GM21717 (cell line): ENCODE data around the gene DPYD.

Source experiments
- ATAC-seq: cut with Tn5 transposase; IDR thresholded peaks from one replicate; pipeline ENCODE4 v1.9.1; 2021; ENCODE audit warnings: mild to moderate bottlenecking, moderate library complexity; ENCODE audit not compliant: unreplicated experiment

DPYD gene

GRCh38 chr1:97314685-97315084 is 606.1 kb downstream of the DPYD start:
- ATAC-seq = no peak

DNA sequence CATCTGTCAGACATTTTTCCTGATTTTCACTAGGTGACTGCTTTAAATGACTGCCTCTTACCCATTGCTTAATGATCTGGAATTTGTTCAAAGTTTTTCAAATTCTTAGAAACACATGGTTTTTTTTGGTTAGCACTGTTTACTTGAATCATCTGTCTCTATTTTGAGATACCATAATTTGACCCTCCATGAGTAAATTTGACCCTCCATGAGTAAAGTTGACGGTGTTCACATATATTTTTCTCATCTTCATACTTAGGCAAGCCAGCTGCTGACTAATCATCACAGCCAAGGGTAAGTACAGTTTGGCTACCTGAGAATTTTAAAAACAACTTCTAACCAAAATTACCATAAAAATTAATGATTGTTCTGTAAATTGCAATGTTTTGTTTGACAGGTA is 612.7 kb downstream of the DPYD start:
- no peak for ATAC-seq

DNA sequence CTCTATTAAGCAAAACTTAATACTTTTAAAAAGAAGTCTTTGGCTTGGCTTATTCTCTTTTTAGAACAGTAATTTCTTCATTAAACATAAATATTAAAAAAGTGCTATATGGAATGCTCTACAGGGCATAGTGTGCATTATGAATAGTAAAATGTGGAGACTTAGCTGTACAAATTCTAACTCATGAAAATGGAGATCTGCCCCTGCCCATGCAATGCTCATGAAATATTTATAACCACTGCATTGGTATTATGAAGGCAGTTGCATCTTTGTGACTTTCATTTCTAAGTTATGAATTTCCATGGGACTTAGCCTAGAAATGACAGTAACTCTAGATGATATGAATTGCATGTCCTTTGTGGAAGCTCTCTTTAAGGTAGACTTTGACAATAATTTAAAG is 613.3 kb downstream of the DPYD start:
- ATAC-seq = no peak

DNA sequence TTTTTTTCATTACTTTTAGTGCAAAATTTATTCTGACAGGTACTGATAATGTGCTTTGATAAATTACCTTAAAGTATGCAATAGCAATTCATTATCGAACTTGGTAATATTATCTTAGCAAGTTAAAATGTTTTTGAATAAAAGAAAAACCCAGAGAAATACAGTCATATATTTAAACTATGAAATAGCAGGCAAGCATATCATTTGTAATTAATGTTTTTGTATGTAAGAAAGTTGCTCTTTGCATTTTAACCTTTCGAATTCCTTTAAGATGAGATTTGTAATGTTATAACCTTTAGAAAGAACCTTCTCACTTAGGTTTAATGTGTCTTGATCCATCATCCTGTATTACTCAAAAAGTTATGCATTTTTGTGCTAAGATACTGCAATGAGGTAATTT is 613.7 kb downstream of the DPYD start:
- no peak for ATAC-seq

DNA sequence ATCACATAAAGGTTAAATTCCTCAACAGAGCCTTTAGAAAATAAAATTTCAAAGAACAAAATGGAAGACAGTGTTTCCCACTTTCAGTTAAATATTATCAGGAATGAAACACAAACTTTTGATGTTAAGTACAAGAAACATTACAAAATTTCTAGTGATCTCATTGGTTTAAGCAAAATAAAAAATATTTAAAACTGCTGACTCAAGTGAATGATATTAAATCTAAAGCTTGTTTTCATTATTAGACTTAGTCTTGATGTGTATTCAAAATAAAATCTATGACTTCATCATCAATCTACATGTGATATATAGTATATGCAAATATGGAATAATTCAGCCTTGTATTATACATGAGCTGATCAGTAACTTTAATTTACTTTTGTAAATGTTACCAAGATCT is 614.3 kb downstream of the DPYD start:
- ATAC-seq = no peak

- ATAC-seq = no peak
Measured at GRCh38 chr1:97304366-97304765, 616.5 kb downstream of the DPYD start.

DNA sequence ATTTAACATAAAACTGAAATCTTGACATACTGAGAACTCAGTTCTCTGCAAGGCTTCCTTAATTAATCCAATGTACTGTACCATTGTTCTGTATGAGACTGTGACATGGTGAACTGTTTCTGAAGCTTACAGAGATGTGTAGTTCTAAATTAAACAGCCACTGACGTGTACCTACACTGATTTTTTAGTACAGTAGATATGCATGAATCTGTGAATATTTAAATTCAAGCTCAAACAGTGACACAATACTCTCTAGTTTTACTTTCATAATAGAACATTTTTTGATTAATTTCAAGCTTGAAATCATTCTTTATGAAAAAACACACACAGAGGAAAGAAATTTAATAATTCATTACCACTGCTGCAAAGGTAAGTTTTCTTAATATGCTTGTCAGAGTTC is 621.9 kb downstream of the DPYD start:
- ATAC-seq = no peak

GRCh38 chr1:97297611-97298010 is 623.2 kb downstream of the DPYD start:
- no peak for ATAC-seq

- no peak for ATAC-seq
Measured at GRCh38 chr1:97281962-97282361, 638.9 kb downstream of the DPYD start.

DNA sequence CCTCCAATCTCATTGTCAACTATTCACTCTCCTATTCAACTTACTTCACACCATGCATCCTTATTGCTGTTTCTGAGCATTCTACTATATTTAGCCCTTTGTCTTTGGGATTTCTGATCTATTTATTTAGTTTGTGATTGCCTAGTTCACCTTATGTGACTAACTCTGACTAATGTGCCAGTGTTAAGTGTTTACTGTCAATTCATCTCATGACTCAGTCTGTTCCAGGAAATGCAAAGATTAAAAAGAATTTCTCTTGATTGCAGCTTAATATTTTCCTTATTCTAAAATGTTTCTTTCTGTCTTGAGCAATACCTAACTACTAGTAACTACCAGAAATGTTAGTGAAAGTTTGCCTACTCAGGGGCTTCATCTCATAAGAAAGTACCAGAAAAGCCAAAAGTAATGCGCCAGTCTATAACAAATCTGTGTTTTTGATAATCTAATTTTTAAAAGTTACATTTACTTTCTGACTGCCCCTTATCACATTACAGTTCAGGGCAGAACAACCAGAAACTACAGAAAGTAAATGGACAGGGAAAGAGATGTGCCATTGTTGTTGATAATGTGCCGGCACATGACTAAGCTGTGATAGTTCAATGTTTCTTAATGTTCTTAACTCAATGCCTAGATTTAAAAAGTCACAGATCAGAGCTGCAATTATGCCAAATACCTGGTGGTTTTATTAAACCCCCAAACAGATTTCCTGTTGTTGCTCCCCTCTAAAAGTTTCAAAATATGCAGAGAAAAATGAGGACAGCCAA is 642.8 kb downstream of the DPYD start:
- no peak for ATAC-seq

GRCh38 chr1:97271916-97272788 is 648.7 kb downstream of the DPYD start:
- ATAC-seq = no peak

- no peak for ATAC-seq
Measured at GRCh38 chr1:97270508-97271307, 650.1 kb downstream of the DPYD start.

- ATAC-seq = no peak
Measured at GRCh38 chr1:97265630-97266029, 655.2 kb downstream of the DPYD start.

- no peak for ATAC-seq
Measured at GRCh38 chr1:97262842-97263241, 658.0 kb downstream of the DPYD start.

DNA sequence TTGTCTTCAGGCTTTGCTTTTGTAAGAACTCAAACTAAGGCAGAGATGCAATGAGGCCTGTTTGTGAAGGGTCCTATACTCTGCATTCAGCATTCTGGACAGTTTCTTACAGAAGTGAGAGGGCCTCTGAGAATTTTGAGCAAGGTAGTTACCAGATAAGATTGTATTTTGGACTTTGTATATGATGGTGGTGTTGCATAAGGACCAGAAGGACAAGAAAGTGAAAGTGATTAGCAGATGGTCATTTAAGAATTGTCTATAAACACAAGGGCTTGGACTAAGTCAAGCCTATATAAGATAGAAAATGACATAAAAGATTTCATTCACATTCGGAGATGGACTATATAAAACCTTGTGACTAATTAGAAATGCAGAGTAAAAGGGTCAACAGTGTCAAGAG is 662.2 kb downstream of the DPYD start:
- ATAC-seq = no peak

DNA sequence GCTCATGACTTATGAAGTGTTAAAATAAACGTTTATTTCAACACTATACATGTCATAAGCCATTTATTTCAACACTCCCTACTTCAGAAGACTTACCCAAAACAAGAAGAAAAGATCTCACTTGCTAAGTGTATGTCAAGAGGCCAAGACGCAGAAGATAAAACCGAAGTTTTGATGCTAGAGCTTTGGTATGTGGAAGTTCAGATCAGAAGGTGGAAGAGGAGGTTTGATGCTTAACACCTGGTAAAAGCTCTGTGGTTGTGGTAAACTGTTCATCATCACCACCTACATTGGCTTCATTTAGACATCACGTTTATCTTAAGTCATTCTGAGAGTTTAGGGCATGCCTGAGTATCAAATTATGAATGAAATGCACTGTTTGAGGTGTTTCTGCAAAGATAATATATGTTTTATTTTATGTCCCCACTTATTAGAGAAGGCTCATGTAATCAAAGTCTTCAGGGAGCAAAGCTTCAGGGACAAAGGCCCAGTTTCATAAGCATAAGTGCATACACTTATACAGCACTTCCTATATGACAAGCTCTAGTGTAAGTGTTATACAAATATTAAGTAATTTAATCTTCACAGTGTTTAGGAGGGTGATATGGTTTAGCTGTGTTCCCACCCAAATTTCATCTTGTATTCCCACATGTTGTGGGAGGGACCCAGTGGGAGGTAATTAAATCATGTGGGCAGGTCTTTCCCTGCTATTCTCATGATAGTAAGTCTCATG is 665.9 kb downstream of the DPYD start:
- ATAC-seq = no peak

GRCh38 chr1:97252925-97253324 is 667.9 kb downstream of the DPYD start:
- no peak for ATAC-seq

- no peak for ATAC-seq
Measured at GRCh38 chr1:97252076-97252475, 668.8 kb downstream of the DPYD start.

GRCh38 chr1:97247196-97247595 is 673.6 kb downstream of the DPYD start:
- no peak for ATAC-seq

GRCh38 chr1:97245682-97246081 is 675.2 kb downstream of the DPYD start:
- no peak for ATAC-seq

DNA sequence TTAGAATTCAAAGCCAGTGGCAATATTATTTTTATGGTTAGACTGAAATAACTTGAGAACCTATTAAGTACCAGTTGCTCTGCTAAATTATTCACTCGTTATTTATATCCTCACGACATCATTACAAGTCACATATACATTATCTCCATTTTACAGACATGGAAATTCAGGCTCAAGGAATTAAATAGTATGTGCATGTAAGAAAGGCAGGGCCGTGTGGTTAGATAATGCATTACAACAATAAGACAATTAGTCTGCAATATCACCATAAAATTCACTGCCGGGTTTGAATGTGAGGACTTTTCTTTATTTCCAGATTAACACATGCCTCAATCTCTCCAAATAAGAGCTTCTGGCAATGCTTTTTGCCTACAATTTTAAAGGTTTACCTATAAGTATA is 675.8 kb downstream of the DPYD start:
- ATAC-seq = no peak
